GM18502 (cell line): ENCODE measurements around the gene PRR19.

Source experiments
- ATAC-seq: cut with Tn5 transposase; IDR thresholded peaks from one replicate; pipeline ENCODE4 v1.9.1; 2021; ENCODE audit warnings: mild to moderate bottlenecking; ENCODE audit not compliant: unreplicated experiment, poor library complexity

PRR19 gene

GRCh38 chr19:42292963-42293362 lies 9.0 kb upstream of the PRR19 start:
- ATAC-seq = no peak

GRCh38 chr19:42293540-42293939 lies 8.4 kb upstream of the PRR19 start:
- ATAC-seq = no peak

DNA sequence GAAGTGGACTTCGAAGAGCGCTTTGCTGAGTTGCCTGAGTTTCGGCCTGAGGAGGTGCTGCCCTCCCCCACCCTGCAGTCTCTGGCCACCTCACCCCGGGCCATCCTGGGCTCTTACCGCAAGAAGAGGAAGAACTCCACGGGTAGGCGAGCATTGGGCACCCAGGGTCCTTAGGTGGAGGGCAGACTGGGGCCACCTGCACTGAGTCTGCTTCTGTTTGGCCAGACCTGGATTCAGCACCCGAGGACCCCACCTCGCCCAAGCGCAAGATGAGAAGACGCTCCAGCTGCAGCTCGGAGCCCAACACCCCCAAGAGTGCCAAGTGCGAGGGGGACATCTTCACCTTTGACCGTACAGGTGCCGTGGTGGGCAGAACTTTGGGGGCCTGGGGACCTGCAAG lies 8.0 kb upstream of the PRR19 start:
- ATAC-seq = no peak

DNA sequence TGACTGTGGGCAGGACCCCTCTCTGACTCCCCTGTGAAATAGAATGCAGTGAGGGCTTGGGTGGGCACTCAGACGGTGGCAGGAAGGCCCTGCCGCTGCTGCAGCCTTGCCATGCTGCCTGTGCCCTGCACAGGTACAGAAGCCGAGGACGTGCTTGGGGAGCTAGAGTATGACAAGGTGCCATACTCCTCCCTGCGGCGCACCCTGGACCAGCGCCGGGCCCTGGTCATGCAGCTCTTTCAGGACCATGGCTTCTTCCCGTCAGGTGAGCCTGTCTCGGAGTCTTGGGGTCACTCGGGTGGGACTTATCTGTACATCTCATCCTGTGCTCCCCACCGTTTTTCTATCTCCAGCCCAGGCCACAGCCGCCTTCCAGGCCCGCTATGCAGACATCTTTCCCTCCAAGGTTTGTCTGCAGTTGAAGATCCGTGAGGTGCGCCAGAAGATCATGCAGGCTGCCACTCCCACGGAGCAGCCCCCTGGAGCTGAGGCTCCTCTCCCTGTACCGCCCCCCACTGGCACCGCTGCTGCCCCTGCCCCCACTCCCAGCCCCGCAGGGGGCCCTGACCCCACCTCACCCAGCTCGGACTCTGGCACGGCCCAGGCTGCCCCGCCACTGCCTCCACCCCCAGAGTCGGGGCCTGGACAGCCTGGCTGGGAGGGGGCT lies 7.3 kb upstream of the PRR19 start:
- ATAC-seq = no peak

DNA sequence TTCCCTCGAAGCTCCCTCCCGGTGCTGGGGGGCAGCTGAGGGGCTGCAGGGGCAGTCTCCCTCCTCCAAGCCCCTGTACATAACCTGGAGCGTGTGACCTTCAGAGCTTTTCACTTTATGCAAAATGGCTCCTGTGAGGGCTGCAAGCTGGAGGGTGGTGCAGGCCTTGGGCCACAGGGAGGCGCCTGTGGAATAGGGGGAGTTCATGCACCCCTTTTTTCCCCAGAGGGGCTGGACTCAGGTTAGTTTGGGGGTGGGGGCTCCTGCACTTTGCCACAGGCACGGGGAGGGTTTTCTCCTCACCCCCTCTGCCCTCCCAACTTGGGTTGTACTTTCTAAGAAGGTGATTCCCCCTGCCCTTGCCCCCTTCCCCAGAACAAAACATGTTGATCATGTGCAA lies 6.6 kb upstream of the PRR19 start:
- ATAC-seq = no peak

DNA sequence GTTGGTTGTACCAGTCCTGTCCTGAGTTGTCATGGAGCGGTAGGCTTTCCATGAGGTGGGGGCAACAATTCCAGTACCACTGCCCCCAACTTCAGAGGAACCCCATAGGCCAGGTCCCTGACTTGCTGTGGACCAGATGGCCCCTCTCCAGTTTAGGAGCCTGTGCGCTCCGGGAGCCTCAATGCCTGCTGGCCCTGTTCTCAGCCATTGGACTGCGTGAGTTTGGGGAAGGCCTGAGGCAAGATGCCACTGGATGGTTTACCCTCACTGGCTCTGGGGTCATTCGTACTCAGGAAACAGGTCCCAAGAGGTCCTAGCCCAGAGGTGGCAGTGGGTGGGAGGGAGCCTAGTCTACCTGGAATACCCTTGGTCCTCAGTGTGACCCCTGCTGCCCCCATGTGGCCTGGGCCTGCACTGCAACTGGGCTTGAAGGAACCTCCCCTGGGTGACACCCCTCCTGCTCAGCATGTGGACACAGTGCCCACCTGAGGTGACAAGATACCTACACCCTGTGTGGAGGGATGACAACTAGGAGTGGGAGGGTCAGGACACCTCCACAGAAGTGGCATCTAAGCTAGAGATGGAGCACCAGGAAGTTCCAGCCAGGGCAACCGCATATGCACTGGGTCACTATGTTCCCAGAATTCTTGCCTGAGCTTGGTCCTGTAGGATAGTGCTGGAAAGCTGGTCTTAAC lies 6.0 kb upstream of the PRR19 start:
- ATAC-seq = peak; percentile 62

GRCh38 chr19:42297039-42297438 lies 4.9 kb upstream of the PRR19 start:
- no peak for ATAC-seq

- ATAC-seq = no peak
These were observed 1.2 kb downstream of the PRR19 start for GRCh38 chr19:42303101-42303464.

- no peak for ATAC-seq
These were observed 1.9 kb downstream of the PRR19 start for GRCh38 chr19:42303876-42304275.

DNA sequence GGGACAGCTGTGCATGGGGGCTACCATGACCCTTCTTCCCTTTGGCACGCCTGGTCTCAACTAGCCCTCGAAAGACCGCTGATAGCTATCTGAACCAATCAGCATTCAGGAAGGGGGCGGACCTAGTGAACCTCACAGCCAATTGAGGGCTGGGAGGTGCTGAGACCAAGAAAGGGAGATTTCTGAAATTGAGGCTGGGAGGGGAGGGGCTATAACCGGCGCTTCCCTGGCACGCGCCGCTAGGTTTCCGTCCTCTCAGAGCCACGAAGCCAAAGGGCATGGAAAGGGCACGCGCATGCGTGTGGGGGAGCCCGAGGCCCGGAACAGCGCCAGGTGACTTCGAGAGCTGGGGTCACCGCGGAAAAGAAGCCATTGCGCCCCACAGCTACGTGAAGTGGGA lies 4.7 kb downstream of the PRR19 start:
- no peak for ATAC-seq

DNA sequence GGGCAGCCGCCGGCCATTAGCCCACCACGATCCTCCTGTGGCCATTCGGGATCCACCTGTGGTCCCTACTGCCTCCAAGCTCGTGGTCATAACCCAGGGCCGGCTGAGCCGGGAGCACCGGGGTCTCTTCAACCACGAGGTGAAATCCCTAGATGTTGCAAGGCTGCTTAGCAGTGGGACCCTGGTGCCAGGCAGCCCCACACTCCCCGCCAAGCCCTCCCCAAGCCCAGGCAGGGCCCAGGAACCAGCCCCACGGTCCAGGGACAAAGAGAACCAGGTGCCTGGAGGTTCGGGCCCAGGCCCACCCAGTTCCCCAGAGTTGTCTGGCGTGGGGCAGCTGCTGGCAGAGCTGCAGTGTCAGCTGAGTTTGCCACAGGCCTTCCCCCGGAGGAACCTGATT lies 7.8 kb downstream of the PRR19 start:
- no peak for ATAC-seq

- ATAC-seq = no peak
These were observed 9.7 kb downstream of the PRR19 start for GRCh38 chr19:42311657-42312056.

DNA sequence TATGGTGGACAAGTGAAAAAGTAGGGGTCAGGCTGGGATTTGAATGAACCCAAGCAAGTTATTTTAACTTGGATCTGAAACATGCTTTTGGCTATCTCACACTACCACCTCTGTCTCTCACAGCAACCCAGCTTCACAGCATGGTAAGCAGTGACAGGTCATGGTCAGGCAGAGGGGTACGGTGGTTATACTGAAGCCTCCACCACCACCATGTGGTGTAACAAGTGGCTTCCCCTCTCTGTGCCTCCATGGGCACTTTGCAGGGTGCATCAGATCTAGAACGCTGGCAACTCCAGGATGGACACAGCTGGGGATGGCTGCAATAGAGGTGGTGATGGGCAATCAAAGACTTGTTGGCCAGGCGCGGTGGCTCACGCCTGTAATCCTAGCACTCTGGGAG lies 10.4 kb downstream of the PRR19 start:
- ATAC-seq = no peak

GRCh38 chr19:42313096-42313839 lies 11.3 kb downstream of the PRR19 start, which contains the start of gene TMEM145:
Gene TMEM145, plus strand, starts transcription at chr19:42313309. Its CDS starts 68 bp downstream, at chr19:42313377.
- ATAC-seq = no peak

DNA sequence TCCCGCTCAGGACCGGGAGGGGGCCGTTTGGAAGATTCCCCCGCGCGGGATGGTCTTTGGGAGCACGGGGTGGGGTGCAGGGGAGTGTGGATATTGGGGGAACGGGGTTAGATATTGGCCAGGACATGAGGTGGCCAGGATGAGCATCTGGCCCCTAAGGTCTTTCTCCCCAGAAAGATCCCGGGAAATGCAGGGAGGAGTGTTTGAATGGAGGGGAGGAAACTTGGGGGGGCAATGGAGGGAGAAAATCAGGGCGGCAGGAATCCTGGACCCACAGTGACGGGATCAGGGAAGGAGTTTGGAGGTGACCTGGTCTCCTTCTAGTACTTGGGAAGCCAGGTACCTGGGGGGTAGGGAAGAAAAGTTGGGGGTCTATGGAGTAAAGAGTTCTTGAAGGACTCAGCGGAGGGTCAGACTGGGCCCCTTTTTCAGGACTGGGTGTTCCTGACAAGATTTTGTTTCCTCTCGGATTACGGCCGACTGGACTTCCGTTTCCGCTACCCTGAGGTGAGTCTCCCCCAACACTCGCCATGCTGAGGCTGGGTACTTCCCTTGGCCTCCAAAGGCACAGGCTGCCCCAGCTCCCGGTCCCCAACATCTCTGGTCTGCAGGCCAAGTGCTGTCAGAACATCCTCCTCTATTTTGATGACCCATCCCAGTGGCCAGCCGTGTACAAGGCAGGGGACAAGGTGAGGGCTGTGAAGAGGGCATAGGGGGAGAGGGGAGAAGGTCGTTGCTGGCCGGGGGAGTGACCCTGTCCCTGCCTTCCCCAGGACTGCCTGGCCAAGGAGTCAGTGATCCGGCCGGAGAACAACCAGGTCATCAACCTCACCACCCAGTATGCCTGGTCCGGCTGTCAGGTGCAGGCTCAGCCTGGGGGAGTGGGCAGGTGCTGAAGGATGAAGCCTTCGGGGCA lies 12.2 kb downstream of the PRR19 start:
- no peak for ATAC-seq

DNA sequence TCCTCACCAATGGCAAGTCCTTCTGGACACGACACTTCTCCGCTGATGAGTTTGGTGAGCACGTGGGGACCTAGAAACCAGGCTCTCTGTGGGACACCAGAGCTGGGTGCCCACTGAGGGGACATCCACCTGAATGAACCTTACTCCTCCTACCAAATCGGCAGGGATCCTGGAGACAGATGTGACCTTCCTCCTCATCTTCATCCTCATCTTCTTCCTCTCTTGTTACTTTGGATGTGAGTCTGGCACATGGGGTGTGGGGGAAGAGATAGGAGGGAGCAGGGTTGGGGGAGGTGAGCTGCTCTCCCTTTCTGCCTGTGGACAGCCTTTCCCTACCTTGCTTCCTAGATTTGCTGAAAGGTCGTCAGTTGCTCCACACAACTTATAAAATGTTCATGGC lies 13.1 kb downstream of the PRR19 start:
- ATAC-seq = no peak

- no peak for ATAC-seq
These were observed 14.6 kb downstream of the PRR19 start for GRCh38 chr19:42316223-42317211.

- ATAC-seq = no peak
These were observed 15.6 kb downstream of the PRR19 start for GRCh38 chr19:42317535-42317934.

- no peak for ATAC-seq
These were observed 20.4 kb downstream of the PRR19 start for GRCh38 chr19:42322305-42322704.
